ENCODE measurements around the gene SH3TC2.

SH3TC2 gene

GRCh38 chr5:149043641-149044040 lies 19.2 kb downstream of the SH3TC2 start:
- H3K27ac ChIP-seq (ENCODE audit: low read depth, low read length) = no peak overlapping the region
- peaks cover 4% of the 10 kb centered on the region for H3K4me1 ChIP-seq (ENCODE audit: control insufficient read depth, insufficient read depth, low read length, unreplicated experiment)
- no peak overlapping the region for H3K4me3 ChIP-seq (ENCODE audit: low read depth, low read length)
- H3K36me3 ChIP-seq (ENCODE audit: insufficient read depth, low read length) = no peaks in the 10 kb centered on the region
- no peak overlapping the region for H2AFZ ChIP-seq (ENCODE audit: low read length, unreplicated experiment)
- no peaks in the 10 kb centered on the region for H3K79me2 ChIP-seq (ENCODE audit: control insufficient read depth, insufficient read depth, low read length, unreplicated experiment)
- H3K27me3 ChIP-seq (ENCODE audit: insufficient read depth, low read length) = no peaks in the 10 kb centered on the region

GRCh38 chr5:149042865-149043264 lies 20.0 kb downstream of the SH3TC2 start:
- Histone ChIP-seq H3K27ac (ENCODE audit: low read depth, low read length) (no peak overlapping the region), H3K36me3 (ENCODE audit: insufficient read depth, low read length) (no peaks in the 10 kb centered on the region)

GRCh38 chr5:149041242-149041641 lies 21.6 kb downstream of the SH3TC2 start:
- H3K4me1 ChIP-seq (ENCODE audit: control insufficient read depth, insufficient read depth, low read length, unreplicated experiment) = peaks cover 16% of the 10 kb centered on the region
- H3K36me3 ChIP-seq (ENCODE audit: insufficient read depth, low read length) = no peaks in the 10 kb centered on the region
- no peak overlapping the region for H2AFZ ChIP-seq (ENCODE audit: low read length, unreplicated experiment)
- H3K27ac ChIP-seq (ENCODE audit: low read depth, low read length) = no peak overlapping the region
- no peaks in the 10 kb centered on the region for H3K79me2 ChIP-seq (ENCODE audit: control insufficient read depth, insufficient read depth, low read length, unreplicated experiment)
- H3K27me3 ChIP-seq (ENCODE audit: insufficient read depth, low read length) = no peaks in the 10 kb centered on the region
- H3K4me3 ChIP-seq (ENCODE audit: low read depth, low read length) = no peak overlapping the region

More at GRCh38 chr5:149042865-149043264, 20.0 kb downstream of the SH3TC2 start:
- Histone ChIP-seq H2AFZ (ENCODE audit: low read length, unreplicated experiment) (no peak overlapping the region), H3K4me3 (ENCODE audit: low read depth, low read length) (no peak overlapping the region), H3K79me2 (ENCODE audit: control insufficient read depth, insufficient read depth, low read length, unreplicated experiment) (no peaks in the 10 kb centered on the region), H3K27me3 (ENCODE audit: insufficient read depth, low read length) (no peaks in the 10 kb centered on the region), H3K4me1 (ENCODE audit: control insufficient read depth, insufficient read depth, low read length, unreplicated experiment) (peaks cover 4% of the 10 kb centered on the region)

- H2AFZ ChIP-seq (ENCODE audit: low read length, unreplicated experiment) = no peak overlapping the region
- H3K4me3 ChIP-seq (ENCODE audit: low read depth, low read length) = no peak overlapping the region
- no peaks in the 10 kb centered on the region for H3K79me2 ChIP-seq (ENCODE audit: control insufficient read depth, insufficient read depth, low read length, unreplicated experiment)
- H3K27ac ChIP-seq (ENCODE audit: low read depth, low read length) = no peak overlapping the region
- H3K36me3 ChIP-seq (ENCODE audit: insufficient read depth, low read length) = no peaks in the 10 kb centered on the region
- no peaks in the 10 kb centered on the region for H3K27me3 ChIP-seq (ENCODE audit: insufficient read depth, low read length)
- H3K4me1 ChIP-seq (ENCODE audit: control insufficient read depth, insufficient read depth, low read length, unreplicated experiment) = peaks cover 16% of the 10 kb centered on the region
Observed at GRCh38 chr5:149040421-149040820, 22.4 kb downstream of the SH3TC2 start.

- Histone ChIP-seq H3K79me2 (ENCODE audit: control insufficient read depth, insufficient read depth, low read length, unreplicated experiment) (no peaks in the 10 kb centered on the region), H3K4me1 (ENCODE audit: control insufficient read depth, insufficient read depth, low read length, unreplicated experiment) (peaks cover 23% of the 10 kb centered on the region), H2AFZ (ENCODE audit: low read length, unreplicated experiment) (no peak overlapping the region), H3K27ac (ENCODE audit: low read depth, low read length) (no peak overlapping the region), H3K27me3 (ENCODE audit: insufficient read depth, low read length) (no peaks in the 10 kb centered on the region), H3K36me3 (ENCODE audit: insufficient read depth, low read length) (no peaks in the 10 kb centered on the region), H3K4me3 (ENCODE audit: low read depth, low read length) (no peak overlapping the region)
Observed at GRCh38 chr5:149039506-149039905, 23.4 kb downstream of the SH3TC2 start.

GRCh38 chr5:149038336-149039080 lies 24.4 kb downstream of the SH3TC2 start:
- no peaks in the 10 kb centered on the region for H3K36me3 ChIP-seq (ENCODE audit: insufficient read depth, low read length)
- H3K27me3 ChIP-seq (ENCODE audit: insufficient read depth, low read length) = no peaks in the 10 kb centered on the region
- H2AFZ ChIP-seq (ENCODE audit: low read length, unreplicated experiment) = no peak overlapping the region
- H3K79me2 ChIP-seq (ENCODE audit: control insufficient read depth, insufficient read depth, low read length, unreplicated experiment) = no peaks in the 10 kb centered on the region
- H3K27ac ChIP-seq (ENCODE audit: low read depth, low read length) = no peak overlapping the region
- H3K4me1 ChIP-seq (ENCODE audit: control insufficient read depth, insufficient read depth, low read length, unreplicated experiment) = peaks cover 23% of the 10 kb centered on the region
- H3K4me3 ChIP-seq (ENCODE audit: low read depth, low read length) = no peak overlapping the region

GRCh38 chr5:149037817-149038216 lies 25.0 kb downstream of the SH3TC2 start:
- Histone ChIP-seq H3K79me2 (ENCODE audit: control insufficient read depth, insufficient read depth, low read length, unreplicated experiment) (no peaks in the 10 kb centered on the region), H3K4me1 (ENCODE audit: control insufficient read depth, insufficient read depth, low read length, unreplicated experiment) (peaks cover 23% of the 10 kb centered on the region), H3K4me3 (ENCODE audit: low read depth, low read length) (no peak overlapping the region), H2AFZ (ENCODE audit: low read length, unreplicated experiment) (no peak overlapping the region), H3K27ac (ENCODE audit: low read depth, low read length) (no peak overlapping the region), H3K27me3 (ENCODE audit: insufficient read depth, low read length) (no peaks in the 10 kb centered on the region), H3K36me3 (ENCODE audit: insufficient read depth, low read length) (no peaks in the 10 kb centered on the region)

GRCh38 chr5:149036970-149037369 lies 25.9 kb downstream of the SH3TC2 start:
- Histone ChIP-seq H3K27ac (ENCODE audit: low read depth, low read length) (no peak overlapping the region), H3K36me3 (ENCODE audit: insufficient read depth, low read length) (no peaks in the 10 kb centered on the region), H3K27me3 (ENCODE audit: insufficient read depth, low read length) (no peaks in the 10 kb centered on the region), H3K79me2 (ENCODE audit: control insufficient read depth, insufficient read depth, low read length, unreplicated experiment) (no peaks in the 10 kb centered on the region), H3K4me3 (ENCODE audit: low read depth, low read length) (no peak overlapping the region), H2AFZ (ENCODE audit: low read length, unreplicated experiment) (no peak overlapping the region), H3K4me1 (ENCODE audit: control insufficient read depth, insufficient read depth, low read length, unreplicated experiment) (peaks cover 23% of the 10 kb centered on the region)

GRCh38 chr5:149036168-149036567 lies 26.7 kb downstream of the SH3TC2 start:
- Histone ChIP-seq H3K27ac (ENCODE audit: low read depth, low read length) (no peak overlapping the region), H3K36me3 (ENCODE audit: insufficient read depth, low read length) (no peaks in the 10 kb centered on the region), H3K79me2 (ENCODE audit: control insufficient read depth, insufficient read depth, low read length, unreplicated experiment) (no peaks in the 10 kb centered on the region), H3K4me3 (ENCODE audit: low read depth, low read length) (no peak overlapping the region), H3K27me3 (ENCODE audit: insufficient read depth, low read length) (no peaks in the 10 kb centered on the region), H2AFZ (ENCODE audit: low read length, unreplicated experiment) (no peak overlapping the region), H3K4me1 (ENCODE audit: control insufficient read depth, insufficient read depth, low read length, unreplicated experiment) (peaks cover 23% of the 10 kb centered on the region)

GRCh38 chr5:149035372-149035790 lies 27.5 kb downstream of the SH3TC2 start:
- H3K79me2 ChIP-seq (ENCODE audit: control insufficient read depth, insufficient read depth, low read length, unreplicated experiment) = no peaks in the 10 kb centered on the region
- H3K27me3 ChIP-seq (ENCODE audit: insufficient read depth, low read length) = no peaks in the 10 kb centered on the region
- peaks cover 22% of the 10 kb centered on the region for H3K4me1 ChIP-seq (ENCODE audit: control insufficient read depth, insufficient read depth, low read length, unreplicated experiment)
- no peak overlapping the region for H3K4me3 ChIP-seq (ENCODE audit: low read depth, low read length)
- H3K27ac ChIP-seq (ENCODE audit: low read depth, low read length) = no peak overlapping the region
- H2AFZ ChIP-seq (ENCODE audit: low read length, unreplicated experiment) = peak overlapping the region; percentile 36
- H3K36me3 ChIP-seq (ENCODE audit: insufficient read depth, low read length) = no peaks in the 10 kb centered on the region

GRCh38 chr5:149030838-149031397 lies 31.9 kb downstream of the SH3TC2 start:
- Histone ChIP-seq H3K4me3 (ENCODE audit: low read depth, low read length) (no peak overlapping the region), H3K27me3 (ENCODE audit: insufficient read depth, low read length) (no peaks in the 10 kb centered on the region), H3K36me3 (ENCODE audit: insufficient read depth, low read length) (no peaks in the 10 kb centered on the region), H3K4me1 (ENCODE audit: control insufficient read depth, insufficient read depth, low read length, unreplicated experiment) (peaks cover 11% of the 10 kb centered on the region), H2AFZ (ENCODE audit: low read length, unreplicated experiment) (no peak overlapping the region), H3K79me2 (ENCODE audit: control insufficient read depth, insufficient read depth, low read length, unreplicated experiment) (no peaks in the 10 kb centered on the region), H3K27ac (ENCODE audit: low read depth, low read length) (no peak overlapping the region)

Data from ACC112 (cell line).